Omental fat pad (tissue), 4 donors: ENCODE results near the gene MTMR3. TPM values are rescaled to one million over a fixed set of nuclear protein-coding genes. Genes with fewer than 3 reads are reported as not detected.

ENCODE experiments used
- ATAC-seq: fragments of 150-250 bp; one replicate; pipeline ENCODE4 v1.9.1; 2016; ENCODE audit warnings: mild to moderate bottlenecking, moderate library complexity; ENCODE audit not compliant: low FRiP score
- DNase-seq: peaks from one replicate; pipeline ENCODE4 v3.0.0-alpha.2; 2019; ENCODE audit warnings: low spot score
- CTCF ChIP-seq, 3 donors: fragments of 450-650 bp; IDR thresholded peaks; one replicate each; pipeline ENCODE4 v1.5.1; 2016 to 2017; ENCODE audit warnings: antibody characterized with exemption in 3 of 3, mild to moderate bottlenecking in 3 of 3, moderate library complexity in 2 of 3
- total RNA-seq, 4 donors: library from RNA; depleted of rRNA; stranded (reverse); fragments of >200 nt; gene quantifications; one replicate each; pipeline ENCODE4 v1.1.0, GENCODE V29; 2016

The MTMR3 gene
- total RNA-seq, 4 donors from 2014 or later: 41.3 to 88.9 (median 53.2) TPM

- ATAC-seq (no peak), DNase-seq (no peak)
- TF ChIP-seq CTCF (IDR thresholded peaks at IDR 0.05): no peak
Observed at GRCh38 chr22:29946220-29946619, 63.2 kb downstream of the MTMR3 start.

- TF ChIP-seq CTCF (IDR thresholded peaks at IDR 0.05): no peak
- DNase-seq (no peak), ATAC-seq (no peak)
Observed at GRCh38 chr22:29947410-29948384, 64.7 kb downstream of the MTMR3 start.

- no peak for ATAC-seq
- no peak for DNase-seq
- TF ChIP-seq CTCF (IDR thresholded peaks at IDR 0.05): no peak
Observed at GRCh38 chr22:29948385-29948769, 65.4 kb downstream of the MTMR3 start.

- no peak for DNase-seq
- no peak for ATAC-seq
- no peak for TF ChIP-seq CTCF (IDR thresholded peaks at IDR 0.05)
Observed at GRCh38 chr22:29949872-29950271, 66.9 kb downstream of the MTMR3 start.

GRCh38 chr22:29951791-29952413 is 68.9 kb downstream of the MTMR3 start:
- TF ChIP-seq CTCF (IDR thresholded peaks at IDR 0.05): no peak
- no peak for DNase-seq
- no peak for ATAC-seq

GRCh38 chr22:29954203-29954855 is 71.4 kb downstream of the MTMR3 start:
- no peak for TF ChIP-seq CTCF (IDR thresholded peaks at IDR 0.05)
- ATAC-seq: no peak
- DNase-seq: no peak
